Measurements from ENCODE around the gene TMEM61. TPM values are rescaled to one million over a fixed set of nuclear protein-coding genes. Genes with fewer than 3 reads are reported as not detected.
A peak's percentile ranks its signal among the peaks of the same experiment; 100 is the strongest.
"Not testable (repeated sequence)": the region's sequence is repeated elsewhere in the genome, so short reads cannot be mapped to it uniquely, and the experiment has no call there.

The TMEM61 gene
- total RNA-seq, 2 donors from 2014 or later = 0.24 to 0.27 TPM

- intact Hi-C loops (cut with DNase I) = no loop called here
- no peak for DNase-seq
- ATAC-seq = no peak
Observed at GRCh38 chr1:55015731-55016620, 35.5 kb downstream of the TMEM61 start.

DNA sequence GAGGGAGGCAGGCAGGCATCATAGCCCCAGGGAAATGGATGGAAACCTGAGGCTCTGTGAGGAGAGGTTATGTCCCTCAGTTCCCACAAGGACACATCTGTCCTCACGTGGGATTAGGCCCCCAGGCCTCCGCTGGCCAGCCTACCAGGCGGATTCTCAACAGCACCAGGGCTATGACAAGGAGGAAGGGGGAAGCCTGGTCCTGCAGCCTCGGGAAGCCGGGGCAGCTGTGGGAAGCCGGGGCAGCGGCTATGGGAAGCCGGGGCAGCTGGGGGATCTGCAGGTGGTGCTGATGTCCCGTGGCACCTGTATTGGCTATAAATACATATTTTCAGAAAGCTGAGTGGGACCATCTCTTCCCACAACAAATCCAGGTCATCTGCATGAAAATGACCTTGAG is 38.0 kb downstream of the TMEM61 start:
- intact Hi-C loops (cut with DNase I) = no loop called here
- DNase-seq (no peak), ATAC-seq (no peak)

DNA sequence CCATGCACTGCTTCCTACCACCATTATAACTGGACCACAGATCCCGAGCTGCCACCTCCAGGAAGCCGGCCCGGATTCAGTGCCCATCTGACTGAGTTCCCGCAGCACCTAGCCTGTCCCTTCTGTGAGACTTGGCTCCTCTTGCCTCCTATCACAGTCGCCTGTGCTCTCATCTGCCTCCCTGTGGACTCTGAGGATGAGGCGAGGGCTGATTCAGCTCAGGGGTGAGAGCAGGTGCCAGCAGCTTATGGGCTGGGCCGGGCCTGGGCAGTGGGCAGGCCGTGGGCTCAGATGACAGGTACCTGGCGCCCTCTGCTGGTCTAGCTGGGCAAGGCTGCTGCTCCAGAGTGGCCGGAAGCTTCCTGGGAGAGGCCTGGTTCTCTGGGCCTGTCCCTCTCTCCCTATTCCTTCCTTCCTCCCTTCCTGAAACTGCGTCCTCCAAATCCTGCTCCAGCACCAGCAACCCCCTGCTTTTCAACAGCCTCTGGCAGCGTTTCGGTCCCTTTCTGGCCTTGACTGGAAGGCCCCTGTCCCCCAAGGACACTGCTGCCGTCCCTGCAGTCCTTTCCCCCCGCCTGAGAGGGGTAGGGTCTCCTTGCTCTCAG is 41.6 kb downstream of the TMEM61 start:
- ATAC-seq = peak; percentile 98 to 100
- intact Hi-C loops (cut with DNase I) = loop anchor here in 1 of 2 donors (2.0 kb wide), 1 partner anchor 71 kb away; no protein-coding TSS in a partner anchor

GRCh38 chr1:55024163-55024562 is 43.7 kb downstream of the TMEM61 start:
- ATAC-seq; DNase-seq; intact Hi-C loops (cut with DNase I): not testable (repeated sequence)

More for the DNA sequence above, 41.6 kb downstream of the TMEM61 start:
- DNase-seq = peak; percentile 80

DNA sequence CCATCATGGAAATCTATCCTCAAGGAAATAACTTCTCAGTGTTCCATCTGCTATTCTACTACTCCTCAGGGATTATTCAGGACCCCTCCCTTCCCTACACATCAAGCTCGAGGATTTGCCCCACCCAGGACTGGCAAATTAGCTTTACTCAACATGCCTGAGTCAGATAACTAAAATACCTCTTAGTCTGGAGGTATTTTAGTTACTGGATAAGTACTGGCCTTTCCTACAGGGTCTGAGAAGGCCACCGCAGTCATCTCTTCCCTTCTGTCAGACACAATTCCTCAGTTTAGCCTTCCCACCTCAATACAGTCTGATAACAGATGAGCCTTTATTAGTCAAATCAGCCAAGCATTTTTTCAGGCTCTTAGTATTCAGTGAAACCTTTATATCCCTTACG is 46.3 kb downstream of the TMEM61 start:
- DNase-seq; ATAC-seq; intact Hi-C loops (cut with DNase I): not testable (repeated sequence)

DNA sequence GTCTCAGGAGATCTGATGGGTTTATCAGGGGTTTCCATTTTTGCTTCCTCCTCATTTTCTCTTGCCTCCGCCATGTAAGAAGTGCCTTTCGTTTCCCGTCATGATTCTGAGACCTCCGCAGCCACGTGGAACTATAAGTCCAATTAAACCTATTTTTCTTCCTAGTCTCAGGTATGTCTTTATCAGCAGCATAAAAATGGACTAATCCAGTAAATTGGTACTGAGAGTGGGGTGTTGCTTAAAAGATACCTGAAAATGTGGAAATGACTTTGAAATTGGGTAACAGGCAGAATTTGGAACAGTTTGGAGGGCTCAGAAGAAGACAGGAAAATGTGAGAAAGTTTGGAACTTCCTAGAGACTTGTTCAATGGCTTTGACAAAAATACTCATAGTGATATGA is 50.7 kb downstream of the TMEM61 start:
- ATAC-seq; intact Hi-C loops (cut with DNase I); DNase-seq: not testable (repeated sequence)

GRCh38 chr1:55033265-55033614 is 52.8 kb downstream of the TMEM61 start:
- ATAC-seq (no peak), DNase-seq (no peak)
- intact Hi-C loops (cut with DNase I) = no loop called here

GRCh38 chr1:55034476-55035133 is 54.2 kb downstream of the TMEM61 start:
- no peak for DNase-seq
- intact Hi-C loops (cut with DNase I) = no loop called here
- no peak for ATAC-seq

- no peak for DNase-seq
- intact Hi-C loops (cut with DNase I) = no loop called here
- ATAC-seq = no peak
Observed at GRCh38 chr1:55035904-55036303, 55.5 kb downstream of the TMEM61 start.

GRCh38 chr1:55037733-55038551 is 57.5 kb downstream of the TMEM61 start:
- intact Hi-C loops (cut with DNase I) = no loop called here
- DNase-seq (no peak), ATAC-seq (no peak)

DNA sequence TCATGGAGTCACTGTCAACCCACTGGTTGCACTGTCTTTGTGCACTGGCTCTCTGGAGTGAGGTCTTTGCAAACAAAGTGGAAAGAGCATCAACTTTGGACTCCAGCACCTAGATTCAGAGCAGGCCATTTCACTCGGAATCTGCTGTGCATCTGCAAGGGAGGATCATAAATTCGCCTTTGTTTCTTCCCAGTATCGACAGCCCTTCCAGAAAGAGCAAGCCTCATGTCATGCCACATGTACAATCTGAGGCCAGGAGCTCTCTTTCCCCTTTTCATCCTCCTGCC is 58.1 kb downstream of the TMEM61 start:
- no peak for ATAC-seq
- intact Hi-C loops (cut with DNase I) = no loop called here
- no peak for DNase-seq

- no peak for ATAC-seq
- intact Hi-C loops (cut with DNase I) = no loop called here
- DNase-seq = no peak
Observed at GRCh38 chr1:55038974-55039341, 58.5 kb downstream of the TMEM61 start.

DNA sequence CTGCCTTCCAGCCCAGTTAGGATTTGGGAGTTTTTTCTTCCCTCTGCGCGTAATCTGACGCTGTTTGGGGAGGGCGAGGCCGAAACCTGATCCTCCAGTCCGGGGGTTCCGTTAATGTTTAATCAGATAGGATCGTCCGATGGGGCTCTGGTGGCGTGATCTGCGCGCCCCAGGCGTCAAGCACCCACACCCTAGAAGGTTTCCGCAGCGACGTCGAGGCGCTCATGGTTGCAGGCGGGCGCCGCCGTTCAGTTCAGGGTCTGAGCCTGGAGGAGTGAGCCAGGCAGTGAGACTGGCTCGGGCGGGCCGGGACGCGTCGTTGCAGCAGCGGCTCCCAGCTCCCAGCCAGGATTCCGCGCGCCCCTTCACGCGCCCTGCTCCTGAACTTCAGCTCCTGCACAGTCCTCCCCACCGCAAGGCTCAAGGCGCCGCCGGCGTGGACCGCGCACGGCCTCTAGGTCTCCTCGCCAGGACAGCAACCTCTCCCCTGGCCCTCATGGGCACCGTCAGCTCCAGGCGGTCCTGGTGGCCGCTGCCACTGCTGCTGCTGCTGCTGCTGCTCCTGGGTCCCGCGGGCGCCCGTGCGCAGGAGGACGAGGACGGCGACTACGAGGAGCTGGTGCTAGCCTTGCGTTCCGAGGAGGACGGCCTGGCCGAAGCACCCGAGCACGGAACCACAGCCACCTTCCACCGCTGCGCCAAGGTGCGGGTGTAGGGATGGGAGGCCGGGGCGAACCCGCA is 59.1 kb downstream of the TMEM61 start, which contains the start of gene PCSK9:
Gene PCSK9 (plus strand): TSS at position 207 of the 741 bp plus-strand sequence. CDS start 290 bp downstream, at position 497.
- peak; percentile 52 to 76 for ATAC-seq

DNA sequence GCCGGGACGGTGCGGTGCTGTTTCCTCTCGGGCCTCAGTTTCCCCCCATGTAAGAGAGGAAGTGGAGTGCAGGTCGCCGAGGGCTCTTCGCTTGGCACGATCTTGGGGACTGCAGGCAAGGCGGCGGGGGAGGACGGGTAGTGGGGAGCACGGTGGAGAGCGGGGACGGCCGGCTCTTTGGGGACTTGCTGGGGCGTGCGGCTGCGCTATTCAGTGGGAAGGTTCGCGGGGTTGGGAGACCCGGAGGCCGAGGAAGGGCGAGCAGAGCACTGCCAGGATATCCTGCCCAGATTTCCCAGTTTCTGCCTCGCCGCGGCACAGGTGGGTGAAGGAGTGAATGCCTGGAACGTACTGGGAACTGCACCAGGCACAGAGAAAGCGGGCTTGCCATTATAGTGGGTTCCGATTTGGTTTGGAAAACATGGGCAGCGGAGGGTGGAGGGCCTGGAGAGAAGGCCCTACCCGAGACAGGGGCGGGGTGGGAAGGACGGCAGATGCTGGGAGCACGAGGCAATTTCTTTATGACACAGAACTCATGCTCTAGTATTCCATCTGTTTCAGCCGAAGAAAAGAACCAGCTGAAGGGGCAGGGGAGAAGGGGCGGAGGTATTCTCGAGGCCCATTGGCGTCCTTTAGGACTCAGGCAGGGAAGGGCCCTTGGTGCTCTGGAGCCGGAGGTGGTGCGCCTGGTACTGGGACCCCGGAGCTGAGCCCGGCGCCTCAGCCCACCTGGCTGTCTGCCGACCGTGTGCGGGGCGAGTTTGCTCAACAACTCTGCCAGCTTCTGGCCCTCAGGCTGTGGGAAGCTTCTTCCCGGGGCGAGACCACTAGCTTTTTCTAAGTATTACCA is 59.9 kb downstream of the TMEM61 start:
- no peak for ATAC-seq
- no peak for DNase-seq
- intact Hi-C loops (cut with DNase I) = no loop called here

More for the DNA sequence above, 59.1 kb downstream of the TMEM61 start, which contains the start of gene PCSK9:
- no peak for DNase-seq
- intact Hi-C loops (cut with DNase I) = no loop called here

GRCh38 chr1:55040933-55041494 is 60.6 kb downstream of the TMEM61 start:
- ATAC-seq = no peak
- no peak for DNase-seq
- intact Hi-C loops (cut with DNase I) = no loop called here

GRCh38 chr1:55041613-55042012 is 61.2 kb downstream of the TMEM61 start:
- intact Hi-C loops (cut with DNase I) = no loop called here
- no peak for DNase-seq
- ATAC-seq = no peak

All from left cardiac atrium (tissue), 4 donors.